Transverse colon (tissue), 4 donors: Measurements from ENCODE around the gene IKZF1. TPM values are rescaled to one million over a fixed set of nuclear protein-coding genes. Genes with fewer than 3 reads are reported as not detected.

Experiments
- DNase-seq: peaks from one replicate; pipeline ENCODE4 v3.0.0-alpha.2; 2019
- H3K27ac ChIP-seq, 4 donors: fragments of 200-600 bp; sonication (generic); 2 replicates each; pipeline ENCODE4 v1.5.1; 2016 to 2018; ENCODE audit warnings: inconsistent platforms in 4 of 4
- H3K27me3 ChIP-seq: fragments of 200-600 bp; sonication (generic); 2 replicates; pipeline ENCODE4 v1.5.1; 2017; ENCODE audit warnings: inconsistent platforms
- H3K36me3 ChIP-seq, 4 donors: fragments of 200-600 bp; sonication (generic); 2 replicates each; pipeline ENCODE4 v1.5.1; 2017 to 2019; ENCODE audit warnings: inconsistent platforms in 4 of 4
- H3K4me1 ChIP-seq, 4 donors: fragments of 200-600 bp; sonication (generic); 2 replicates each; pipeline ENCODE4 v1.5.1; 2017 to 2020; ENCODE audit warnings: inconsistent platforms in 4 of 4
- H3K4me3 ChIP-seq, 4 donors: fragments of 200-600 bp; sonication (generic); 1 replicate in 1 of 4; 2 replicates in 3 of 4; pipeline versions ENCODE4 v1.5.1 to v1.6.1; 2017 to 2019; ENCODE audit warnings: inconsistent platforms in 4 of 4
- H3K9me3 ChIP-seq, 2 donors: fragments of 200-600 bp; sonication (generic); 2 replicates each; pipeline ENCODE4 v1.5.1; 2017 to 2019; ENCODE audit warnings: inconsistent platforms in 2 of 2
- CTCF ChIP-seq, 5 experiments: fragments of 200-600 bp in 3 of 5; fragments of 450-650 bp in 2 of 5; sonication (generic) in 3 of 5; IDR thresholded peaks; 1 replicate in 2 of 5; 2 replicates in 3 of 5; pipeline ENCODE4 v1.5.1; 2016 to 2017; ENCODE audit warnings: antibody characterized with exemption in 5 of 5, inconsistent platforms in 3 of 5, mild to moderate bottlenecking in 2 of 5, moderate library complexity in 1 of 5
- EP300 ChIP-seq: sonication (generic); formaldehyde crosslinking; IDR thresholded peaks from one replicate; pipeline ENCODE4 v1.6.1; 2017; ENCODE audit warnings: antibody characterized with exemption, low read depth
- POLR2A ChIP-seq: fragments of 450-650 bp; IDR thresholded peaks from one replicate; pipeline ENCODE4 v1.6.1; 2016; ENCODE audit warnings: antibody characterized with exemption, mild to moderate bottlenecking, moderate library complexity
- POLR2AphosphoS5 ChIP-seq, 3 donors: sonication (generic); formaldehyde crosslinking; IDR thresholded peaks; one replicate each; pipeline ENCODE4 v1.6.1; 2016; ENCODE audit warnings: antibody characterized with exemption in 3 of 3
- WGBS, 2 donors: methylation state at CpG; one replicate each; pipeline ENCODE4 v1.1.5; 2018; ENCODE audit warnings: low coverage in 1 of 2; 5-methylcytosine and 5-hydroxymethylcytosine counted together
- in situ Hi-C, 4 donors: fragments of 200-750 bp; cut with MboI; loops; one replicate each; pipeline versions ENCODE4 v1.15.0 to v1.15.1; 2017; ENCODE audit warnings: low sequenced_read_pairs in 3 of 4, low pct_ligation_motif_present in 1 of 4, low pct_unique_long_range_greater_than_20kb in 1 of 4
- intact Hi-C: fragments of 100-400 bp; cut with DNase I; formaldehyde crosslinking; loops from one replicate; pipeline ENCODE4 v1.15.1; 2023; ENCODE audit warnings: low total_unique reads
- total RNA-seq, 4 donors: library from RNA; depleted of rRNA; stranded (reverse); fragments of >200 nt; gene quantifications; one replicate each; pipeline ENCODE4 v1.1.0, GENCODE V29; 2016

The IKZF1 gene
- total RNA-seq, 4 donors from 2014 or later = 9.2 to 116 (median 29.1) TPM

DNA sequence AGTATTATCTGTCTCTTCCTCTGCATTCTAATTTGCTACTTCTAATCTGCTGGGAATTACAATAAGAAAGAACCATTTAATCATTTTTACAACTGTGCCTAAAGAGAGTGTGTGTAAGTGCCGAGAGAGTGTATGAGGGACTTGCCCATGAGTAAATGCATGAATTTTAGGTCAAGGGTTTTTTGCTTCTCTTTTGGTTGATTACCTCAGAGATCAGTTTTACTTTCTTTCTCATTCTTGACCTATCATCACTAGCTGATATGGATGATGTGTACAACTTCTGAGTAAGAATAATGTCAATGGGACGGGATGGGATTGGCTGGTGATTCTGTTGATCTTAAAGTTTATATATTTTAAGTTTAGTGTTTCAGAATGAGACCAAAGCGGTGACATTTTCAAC is 47.8 kb downstream of the IKZF1 start:
- no peak for DNase-seq
- intact Hi-C loops (no loop called here), in situ Hi-C loops (no loop called here)
- no peaks in the 10 kb centered on the region for H3K9me3 ChIP-seq
- 50 to 58% methylated on average over 3 of the region's 3 CpGs for WGBS, 2 donors
- no peak for TF ChIP-seq EP300
- peak in 2 of 3 donors; percentile 30 to 45 for TF ChIP-seq POLR2AphosphoS5 (IDR thresholded peaks at IDR 0.05)
- peak; percentile 13 for TF ChIP-seq POLR2A
- no peak for TF ChIP-seq CTCF (IDR thresholded peaks at IDR 0.05)
- no peak overlapping the region for H3K4me3 ChIP-seq
- H3K36me3 ChIP-seq = no peaks in the 10 kb centered on the region
- H3K27me3 ChIP-seq = no peaks in the 10 kb centered on the region
- no peaks in the 10 kb centered on the region for H3K4me1 ChIP-seq
- H3K27ac ChIP-seq = peak overlapping the region; percentile 18 to 63 (median 47)

- whole genome bisulfite sequencing, 2 donors = 84 to 92% methylated on average over 1 of the region's 1 CpG
- peak overlapping the region; percentile 7 to 63 (median 30) for H3K27ac ChIP-seq
- intact Hi-C loops = no loop called here
- no peaks in the 10 kb centered on the region for H3K36me3 ChIP-seq
- in situ Hi-C loops = no loop called here
- TF ChIP-seq CTCF (IDR thresholded peaks at IDR 0.05) (no peak), EP300 (no peak), POLR2A (no peak), POLR2AphosphoS5 (IDR thresholded peaks at IDR 0.05) (no peak)
- no peak for DNase-seq
- H3K27me3 ChIP-seq = no peaks in the 10 kb centered on the region
- no peak overlapping the region for H3K4me3 ChIP-seq
- H3K4me1 ChIP-seq = no peaks in the 10 kb centered on the region
- H3K9me3 ChIP-seq = no peaks in the 10 kb centered on the region
Observed at GRCh38 chr7:50352751-50353150, 48.2 kb downstream of the IKZF1 start.

DNA sequence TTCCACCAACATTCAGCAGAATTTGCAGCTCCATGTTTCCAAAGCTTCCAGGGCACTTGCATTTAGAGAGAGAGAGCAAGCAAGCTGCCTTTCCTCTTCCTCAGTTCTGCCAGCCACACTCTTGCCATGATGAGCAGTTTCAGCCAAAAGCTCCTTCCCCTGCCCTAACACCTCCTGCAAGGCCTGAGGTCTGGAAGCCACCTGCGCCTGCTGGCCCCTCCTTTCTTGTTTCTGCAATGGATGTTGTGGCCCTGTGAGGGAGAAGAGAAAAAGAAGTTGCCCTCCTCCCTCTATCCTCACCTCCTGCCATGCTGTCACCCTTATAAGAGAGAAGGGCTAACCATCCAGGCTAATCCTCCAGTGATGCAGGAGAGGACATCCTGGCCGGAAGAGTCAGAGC is 48.7 kb downstream of the IKZF1 start:
- H3K27me3 ChIP-seq = no peaks in the 10 kb centered on the region
- H3K36me3 ChIP-seq = no peaks in the 10 kb centered on the region
- no peak overlapping the region for H3K4me3 ChIP-seq
- WGBS, 2 donors = 88% methylated on average over 2 of the region's 2 CpGs; no CpG with 5 or more reads in 1 of the 2 donors
- no peak for TF ChIP-seq EP300
- no peak for TF ChIP-seq CTCF (IDR thresholded peaks at IDR 0.05)
- TF ChIP-seq POLR2AphosphoS5 (IDR thresholded peaks at IDR 0.05) = no peak
- TF ChIP-seq POLR2A = no peak
- no peaks in the 10 kb centered on the region for H3K4me1 ChIP-seq
- H3K9me3 ChIP-seq = no peaks in the 10 kb centered on the region
- no peak for DNase-seq
- intact Hi-C loops (no loop called here), in situ Hi-C loops (no loop called here)
- peak overlapping the region in 3 of 4 donors; percentile 7 to 63 (median 43) for H3K27ac ChIP-seq

GRCh38 chr7:50353894-50354595 is 49.5 kb downstream of the IKZF1 start:
- H3K36me3 ChIP-seq = no peaks in the 10 kb centered on the region
- H3K27ac ChIP-seq = peak overlapping the region in 1 of 4 donors; percentile 63
- TF ChIP-seq CTCF (IDR thresholded peaks at IDR 0.05) (no peak), POLR2A (no peak), POLR2AphosphoS5 (IDR thresholded peaks at IDR 0.05) (no peak), EP300 (no peak)
- no peaks in the 10 kb centered on the region for H3K27me3 ChIP-seq
- H3K4me1 ChIP-seq = no peaks in the 10 kb centered on the region
- in situ Hi-C loops = no loop called here
- no peak for DNase-seq
- H3K4me3 ChIP-seq = no peak overlapping the region
- intact Hi-C loops = no loop called here
- 80 to 87% methylated on average over 5 to 9 of the region's 9 CpGs for WGBS, 2 donors
- H3K9me3 ChIP-seq = no peaks in the 10 kb centered on the region
